Vagina (tissue), 2 donors: ENCODE results near the gene RIPOR3. TPM values are rescaled to one million over a fixed set of nuclear protein-coding genes. Genes with fewer than 3 reads are reported as not detected.

ENCODE experiments used
- DNase-seq, 2 donors: peaks; one replicate each; pipeline ENCODE4 v3.0.0-alpha.2; 2017; ENCODE audit errors: extremely low spot score in 2 of 2
- H3K27ac ChIP-seq: fragments of 200-600 bp; sonication (generic); one replicate; pipeline ENCODE4 v1.5.1; 2019
- H3K27me3 ChIP-seq: fragments of 200-600 bp; sonication (generic); one replicate; pipeline ENCODE4 v1.5.1; 2019
- H3K36me3 ChIP-seq, 2 donors: fragments of 200-600 bp; sonication (generic); one replicate each; pipeline ENCODE4 v1.5.1; 2017 to 2019
- H3K4me1 ChIP-seq: fragments of 200-600 bp; sonication (generic); one replicate; pipeline ENCODE4 v1.5.1; 2019
- H3K4me3 ChIP-seq, 2 donors: fragments of 200-600 bp; sonication (generic); 1 replicate in 1 of 2; 2 replicates in 1 of 2; pipeline ENCODE4 v1.5.1; 2016 to 2019
- H3K9me3 ChIP-seq: fragments of 200-600 bp; sonication (generic); one replicate; pipeline ENCODE4 v1.5.1; 2019
- POLR2A ChIP-seq, 2 donors: fragments of 450-650 bp; IDR thresholded peaks; one replicate each; pipeline ENCODE4 v1.6.1; 2017; ENCODE audit warnings: antibody characterized with exemption in 2 of 2, mild to moderate bottlenecking in 2 of 2, moderate library complexity in 2 of 2
- POLR2AphosphoS5 ChIP-seq, 2 donors: sonication (generic); formaldehyde crosslinking; IDR thresholded peaks; one replicate each; pipeline ENCODE4 v1.9.0; 2017; ENCODE audit warnings: antibody characterized with exemption in 2 of 2, mild to moderate bottlenecking in 2 of 2, low read depth in 1 of 2; ENCODE audit not compliant: insufficient read depth in 1 of 2
- intact Hi-C: fragments of 100-400 bp; cut with DNase I; formaldehyde crosslinking; loops from one replicate; pipeline ENCODE4 v1.15.1; 2023
- total RNA-seq: library from RNA; depleted of rRNA; stranded (reverse); fragments of >200 nt; gene quantifications from one replicate; pipeline ENCODE4 v1.2.3, GENCODE V29; 2016
- TF ChIP-seq, protein P1 (sequence below), 3 experiments: fragments of 450-650 bp in 2 of 3; fragments of 200-600 bp in 1 of 3; sonication (generic) in 1 of 3; IDR thresholded peaks; one replicate each; pipeline ENCODE4 v1.5.1; 2017 to 2019; ENCODE audit warnings: antibody characterized with exemption in 3 of 3, mild to moderate bottlenecking in 2 of 3, moderate library complexity in 2 of 3

RIPOR3 gene
- total RNA-seq, 1 donor from 2014 or later: 38.1 TPM

DNA sequence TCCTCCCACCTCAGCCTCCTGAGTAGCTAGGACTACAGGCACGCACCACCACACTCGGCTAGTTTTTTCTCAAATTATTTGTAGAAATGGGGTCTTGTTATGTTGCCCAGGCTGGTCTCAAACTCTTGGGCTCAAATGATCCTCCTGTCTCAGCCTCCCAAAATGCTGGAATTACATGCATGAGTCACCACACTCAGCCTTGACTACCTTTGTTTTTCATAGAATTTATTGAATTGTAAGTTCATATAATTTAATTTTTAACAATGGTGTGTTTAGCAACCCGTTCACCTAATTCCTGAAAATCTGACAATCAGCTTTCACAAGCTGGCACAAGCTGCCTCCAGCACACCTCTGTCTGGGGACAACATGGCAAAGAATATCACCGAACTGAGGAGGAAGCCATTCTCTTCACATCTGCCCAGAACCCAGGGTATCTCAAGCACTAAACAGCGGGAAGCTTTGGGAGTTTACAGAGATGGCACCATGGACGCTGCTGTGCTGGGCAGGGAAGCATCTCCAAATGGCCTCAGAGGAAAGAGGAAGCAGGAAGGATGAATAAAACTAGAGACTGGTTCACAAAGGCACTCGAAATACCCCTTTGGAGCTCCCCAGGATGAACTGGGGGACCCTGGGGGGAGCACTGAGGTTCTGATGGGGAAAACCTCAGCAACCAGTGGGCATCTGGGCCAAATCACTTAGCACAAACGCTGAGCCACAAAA is 2.9 kb downstream of the RIPOR3 start:
- Histone ChIP-seq H3K27me3 (no peaks in the 10 kb centered on the region), H3K4me3 (peak overlapping the region; percentile 52), H3K9me3 (no peaks in the 10 kb centered on the region), H3K36me3 (no peaks in the 10 kb centered on the region), H3K27ac (peak overlapping the region; percentile 90), H3K4me1 (peaks cover 17% of the 10 kb centered on the region)
- intact Hi-C loops: no loop called here
- no peak for DNase-seq
- TF ChIP-seq POLR2A (IDR thresholded peaks at IDR 0.05): no peak
- no peak for TF ChIP-seq POLR2AphosphoS5 (IDR thresholded peaks at IDR 0.05; ENCODE audit: insufficient read depth in 1 of 2, low read depth in 1 of 2)
- TF ChIP-seq, protein P1, sequence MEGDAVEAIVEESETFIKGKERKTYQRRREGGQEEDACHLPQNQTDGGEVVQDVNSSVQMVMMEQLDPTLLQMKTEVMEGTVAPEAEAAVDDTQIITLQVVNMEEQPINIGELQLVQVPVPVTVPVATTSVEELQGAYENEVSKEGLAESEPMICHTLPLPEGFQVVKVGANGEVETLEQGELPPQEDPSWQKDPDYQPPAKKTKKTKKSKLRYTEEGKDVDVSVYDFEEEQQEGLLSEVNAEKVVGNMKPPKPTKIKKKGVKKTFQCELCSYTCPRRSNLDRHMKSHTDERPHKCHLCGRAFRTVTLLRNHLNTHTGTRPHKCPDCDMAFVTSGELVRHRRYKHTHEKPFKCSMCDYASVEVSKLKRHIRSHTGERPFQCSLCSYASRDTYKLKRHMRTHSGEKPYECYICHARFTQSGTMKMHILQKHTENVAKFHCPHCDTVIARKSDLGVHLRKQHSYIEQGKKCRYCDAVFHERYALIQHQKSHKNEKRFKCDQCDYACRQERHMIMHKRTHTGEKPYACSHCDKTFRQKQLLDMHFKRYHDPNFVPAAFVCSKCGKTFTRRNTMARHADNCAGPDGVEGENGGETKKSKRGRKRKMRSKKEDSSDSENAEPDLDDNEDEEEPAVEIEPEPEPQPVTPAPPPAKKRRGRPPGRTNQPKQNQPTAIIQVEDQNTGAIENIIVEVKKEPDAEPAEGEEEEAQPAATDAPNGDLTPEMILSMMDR (IDR thresholded peaks at IDR 0.05): no peak

DNA sequence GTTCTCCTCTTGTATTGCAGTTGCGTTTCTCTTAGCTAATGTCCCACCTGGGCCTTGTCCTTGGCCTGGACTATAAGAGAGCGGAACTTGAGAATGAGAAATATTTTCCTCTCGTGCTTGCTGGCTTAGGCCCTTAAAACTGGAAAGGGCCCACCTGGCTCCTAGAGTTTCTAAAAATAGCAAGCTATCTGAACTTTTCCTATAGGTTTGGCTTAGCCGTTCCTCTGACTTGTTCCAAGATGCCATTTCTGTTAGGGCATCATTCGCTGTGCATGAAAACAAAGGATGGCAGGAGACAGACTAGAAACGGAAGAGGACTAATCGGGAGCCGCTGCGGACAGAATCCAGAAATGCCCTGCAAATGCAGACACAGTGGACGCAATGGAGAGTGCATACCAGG is 4.5 kb downstream of the RIPOR3 start:
- no peak for DNase-seq

DNA sequence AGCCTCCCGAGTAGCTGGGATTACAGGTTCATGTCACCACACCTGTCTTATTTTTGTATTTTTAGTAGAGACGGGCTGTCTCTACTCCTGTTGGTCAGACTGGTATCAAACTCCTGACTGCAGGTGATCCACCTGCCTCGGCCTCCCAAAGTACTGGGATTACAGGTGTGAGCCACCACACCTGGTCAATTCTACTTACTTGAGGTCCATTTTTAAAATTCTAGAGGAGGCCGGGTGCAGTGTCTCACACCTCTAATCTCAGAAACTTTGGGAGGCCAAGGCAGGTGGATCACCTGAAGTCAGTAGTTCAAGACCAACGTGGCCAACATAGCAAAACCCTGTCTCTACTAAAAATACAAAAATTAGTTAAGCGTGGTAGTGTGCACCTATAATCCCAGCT is 7.8 kb downstream of the RIPOR3 start:
- H3K27me3 ChIP-seq: no peaks in the 10 kb centered on the region
- TF ChIP-seq POLR2A (IDR thresholded peaks at IDR 0.05): no peak
- no peak for TF ChIP-seq POLR2AphosphoS5 (IDR thresholded peaks at IDR 0.05; ENCODE audit: insufficient read depth in 1 of 2, low read depth in 1 of 2)
- TF ChIP-seq, protein P1 (IDR thresholded peaks at IDR 0.05): no peak
- H3K4me3 ChIP-seq: no peak overlapping the region
- no peaks in the 10 kb centered on the region for H3K36me3 ChIP-seq
- no peak overlapping the region for H3K27ac ChIP-seq
- no peaks in the 10 kb centered on the region for H3K9me3 ChIP-seq
- no peak for DNase-seq
- intact Hi-C loops: no loop called here
- H3K4me1 ChIP-seq: peaks cover 12% of the 10 kb centered on the region

More for the DNA sequence above, 4.5 kb downstream of the RIPOR3 start:
- TF ChIP-seq, protein P1 (IDR thresholded peaks at IDR 0.05): no peak
- no peak for TF ChIP-seq POLR2A (IDR thresholded peaks at IDR 0.05)
- no peak for TF ChIP-seq POLR2AphosphoS5 (IDR thresholded peaks at IDR 0.05; ENCODE audit: insufficient read depth in 1 of 2, low read depth in 1 of 2)
- Histone ChIP-seq H3K36me3 (no peaks in the 10 kb centered on the region), H3K4me3 (no peak overlapping the region), H3K27ac (no peak overlapping the region), H3K27me3 (no peaks in the 10 kb centered on the region), H3K9me3 (no peaks in the 10 kb centered on the region), H3K4me1 (peaks cover 8% of the 10 kb centered on the region)
- intact Hi-C loops: no loop called here

DNA sequence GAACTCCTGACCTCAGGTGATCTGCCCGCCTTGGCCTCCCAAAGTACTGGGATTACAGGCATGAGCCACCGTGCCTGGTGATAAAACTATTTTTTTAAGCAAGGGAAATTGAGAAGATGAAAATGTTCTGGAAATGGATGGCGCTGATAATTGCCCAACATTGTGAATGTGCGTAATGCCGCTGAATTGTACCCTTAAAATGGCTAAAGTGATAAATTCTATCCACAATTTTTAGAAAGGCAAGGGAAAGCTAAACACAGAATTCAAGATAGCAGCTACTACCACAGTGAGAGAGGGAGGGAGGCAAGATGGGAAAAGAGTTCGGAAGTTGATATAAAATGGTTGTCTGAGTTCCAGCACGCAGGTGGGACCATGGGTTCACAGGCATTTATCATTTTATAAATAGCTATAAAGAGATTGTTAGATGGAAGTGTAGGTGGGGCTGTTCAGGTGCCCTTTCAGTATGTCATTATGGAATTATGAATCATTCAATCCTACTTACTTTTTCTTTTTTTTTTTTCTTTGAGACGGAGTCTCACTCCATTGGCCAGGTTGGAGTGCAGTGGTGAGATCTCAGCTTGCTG is 8.3 kb downstream of the RIPOR3 start:
- DNase-seq: no peak
- no peak for TF ChIP-seq POLR2AphosphoS5 (IDR thresholded peaks at IDR 0.05; ENCODE audit: insufficient read depth in 1 of 2, low read depth in 1 of 2)
- TF ChIP-seq, protein P1 (IDR thresholded peaks at IDR 0.05): no peak
- no peak for TF ChIP-seq POLR2A (IDR thresholded peaks at IDR 0.05)
- H3K9me3 ChIP-seq: no peaks in the 10 kb centered on the region
- H3K36me3 ChIP-seq: no peaks in the 10 kb centered on the region
- intact Hi-C loops: no loop called here
- H3K4me3 ChIP-seq: no peak overlapping the region
- no peaks in the 10 kb centered on the region for H3K27me3 ChIP-seq
- peaks cover 17% of the 10 kb centered on the region for H3K4me1 ChIP-seq
- H3K27ac ChIP-seq: no peak overlapping the region

DNA sequence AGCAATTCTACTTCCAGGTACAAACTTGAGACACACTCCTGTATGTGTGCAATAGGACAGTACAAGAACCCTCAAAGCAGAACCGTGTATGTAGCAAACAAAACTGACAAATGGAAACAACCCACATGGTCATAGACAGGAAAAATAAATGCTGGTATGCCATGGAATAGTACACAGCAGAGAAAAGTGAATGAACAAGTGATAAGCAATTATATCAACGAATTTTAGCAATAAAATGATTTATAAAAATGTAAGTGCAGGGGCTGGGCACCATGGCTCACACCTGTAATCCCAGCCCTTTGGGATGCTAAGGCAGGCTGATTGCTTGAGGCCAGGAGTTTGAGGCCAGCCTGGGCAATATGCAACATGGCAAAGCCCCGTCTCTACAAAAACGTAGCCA is 9.3 kb downstream of the RIPOR3 start:
- no peak overlapping the region for H3K4me3 ChIP-seq
- no peaks in the 10 kb centered on the region for H3K36me3 ChIP-seq
- no peak overlapping the region for H3K27ac ChIP-seq
- H3K9me3 ChIP-seq: no peaks in the 10 kb centered on the region
- intact Hi-C loops: no loop called here
- TF ChIP-seq POLR2AphosphoS5 (IDR thresholded peaks at IDR 0.05; ENCODE audit: insufficient read depth in 1 of 2, low read depth in 1 of 2) (no peak), POLR2A (IDR thresholded peaks at IDR 0.05) (no peak)
- TF ChIP-seq, protein P1 (IDR thresholded peaks at IDR 0.05): no peak
- DNase-seq: no peak
- peaks cover 19% of the 10 kb centered on the region for H3K4me1 ChIP-seq
- no peaks in the 10 kb centered on the region for H3K27me3 ChIP-seq
